Liver (tissue), 9 donors: Measurements from ENCODE around the gene SCLY. TPM values are rescaled to one million over a fixed set of nuclear protein-coding genes. Genes with fewer than 3 reads are reported as not detected.

ENCODE experiments used
- DNase-seq: peaks from one replicate; pipeline ENCODE4 v3.0.0-alpha.2; 2017; ENCODE audit warnings: low spot score
- H3K27ac ChIP-seq, 2 donors: one replicate each; pipeline ENCODE4 v1.7.0; 2013; ENCODE audit warnings: inconsistent platforms in 2 of 2, low read length in 2 of 2, control low read depth in 1 of 2, low read depth in 1 of 2, mild to moderate bottlenecking in 1 of 2
- H3K27me3 ChIP-seq, 4 donors: one replicate each; pipeline versions ENCODE4 v1.6.1 to v1.7.0; 2013; ENCODE audit warnings: low read length in 3 of 4, inconsistent platforms in 1 of 4, mild to moderate bottlenecking in 1 of 4, moderate library complexity in 1 of 4; ENCODE audit not compliant: control insufficient read depth in 4 of 4, insufficient read depth in 4 of 4
- H3K36me3 ChIP-seq, 4 donors: one replicate each; pipeline versions ENCODE4 v1.6.1 to v1.7.0; 2013; ENCODE audit warnings: low read length in 3 of 4, mild to moderate bottlenecking in 3 of 4, low read depth in 1 of 4, moderate library complexity in 1 of 4; ENCODE audit not compliant: control insufficient read depth in 4 of 4, insufficient read depth in 3 of 4
- H3K4me1 ChIP-seq, 4 donors: one replicate each; pipeline versions ENCODE4 v1.6.1 to v1.7.0; 2013; ENCODE audit warnings: low read length in 3 of 4, mild to moderate bottlenecking in 3 of 4, moderate library complexity in 1 of 4; ENCODE audit not compliant: control insufficient read depth in 4 of 4, insufficient read depth in 4 of 4
- H3K4me3 ChIP-seq, 3 donors: one replicate each; pipeline versions ENCODE4 v1.6.1 to v1.7.0; 2013; ENCODE audit warnings: low read length in 3 of 3, control low read depth in 1 of 3, low read depth in 1 of 3, mild to moderate bottlenecking in 1 of 3
- H3K9ac ChIP-seq, 2 donors: one replicate each; pipeline ENCODE4 v1.7.0; 2013; ENCODE audit warnings: low read length in 2 of 2, mild to moderate bottlenecking in 2 of 2, moderate library complexity in 2 of 2, control low read depth in 1 of 2, low read depth in 1 of 2
- H3K9me3 ChIP-seq, 4 donors: one replicate each; pipeline versions ENCODE4 v1.6.1 to v1.7.0; 2013; ENCODE audit warnings: low read length in 3 of 4; ENCODE audit not compliant: control insufficient read depth in 4 of 4
- CTCF ChIP-seq: fragments of 150-350 bp; IDR thresholded peaks from 2 replicates; pipeline ENCODE4 v1.5.1; 2017; ENCODE audit warnings: improper control_type of control experiment, low read depth, low read length; ENCODE audit not compliant: missing input control
- EGR1 ChIP-seq, 2 donors: IDR thresholded peaks; 2 replicates each; pipeline ENCODE4 v1.6.1; 2016 to 2018; ENCODE audit warnings: antibody characterized with exemption in 2 of 2, low read depth in 2 of 2
- FOXA2 ChIP-seq: IDR thresholded peaks from 2 replicates; pipeline ENCODE4 v1.6.1; 2016; ENCODE audit warnings: antibody characterized with exemption
- GABPA ChIP-seq, 2 donors: IDR thresholded peaks in 1 of 2; conservative IDR thresholded peaks in 1 of 2; 2 replicates each; pipeline ENCODE4 v1.6.1; 2016; ENCODE audit warnings: antibody characterized with exemption in 2 of 2, mild to moderate bottlenecking in 1 of 2, moderate library complexity in 1 of 2
- HNF4A ChIP-seq, 2 donors: conservative IDR thresholded peaks; 2 replicates each; pipeline ENCODE4 v1.6.1; 2016; ENCODE audit warnings: antibody characterized with exemption in 2 of 2, mild to moderate bottlenecking in 2 of 2
- JUND ChIP-seq, 2 donors: IDR thresholded peaks; 2 replicates each; pipeline ENCODE4 v1.6.1; 2016; ENCODE audit warnings: antibody characterized with exemption in 2 of 2
- NR2F2 ChIP-seq: IDR thresholded peaks from 2 replicates; pipeline ENCODE4 v1.6.1; 2016; ENCODE audit warnings: antibody characterized with exemption
- RAD21 ChIP-seq, 2 donors: IDR thresholded peaks; 2 replicates each; pipeline ENCODE4 v1.6.1; 2016; ENCODE audit warnings: antibody characterized with exemption in 2 of 2, mild to moderate bottlenecking in 2 of 2
- RXRA ChIP-seq, 2 donors: IDR thresholded peaks; 2 replicates each; pipeline ENCODE4 v1.6.1; 2017 to 2018; ENCODE audit warnings: antibody characterized with exemption in 2 of 2, mild to moderate bottlenecking in 1 of 2
- TAF1 ChIP-seq: conservative IDR thresholded peaks from 2 replicates; pipeline ENCODE4 v1.6.1; 2016; ENCODE audit warnings: antibody characterized with exemption, mild to moderate bottlenecking
- WGBS: extraction: QIAGEN DNeasy Blood & Tissue Kit; methylation state at CpG from one replicate; pipeline ENCODE4 v1.1.7; 2013; 5-methylcytosine and 5-hydroxymethylcytosine counted together
- polyA plus RNA-seq, 2 donors: library from polyadenylated mRNA; stranded (reverse) in 1 of 2; unstranded in 1 of 2; fragments of 200-250 nt in 1 of 2; fragments of >200 nt in 1 of 2; fragmentation: Nextera tagmentation in 1 of 2; extraction: Ambion mirVana in 1 of 2; gene quantifications; one replicate each; pipeline versions ENCODE4 v1.2.1 to v1.2.3, GENCODE V29; 2013 to 2015
- total RNA-seq, 2 donors: library from RNA; depleted of rRNA; stranded (reverse); fragments of >200 nt; gene quantifications; one replicate each; pipeline ENCODE4 v1.2.3, GENCODE V29; 2014
- TF ChIP-seq, protein P1 (sequence below): IDR thresholded peaks from 2 replicates; pipeline ENCODE4 v1.6.1; 2016; ENCODE audit warnings: antibody characterized with exemption, mild to moderate bottlenecking
- TF ChIP-seq, protein P2 (sequence below): IDR thresholded peaks from 2 replicates; pipeline ENCODE4 v1.6.1; 2016; ENCODE audit warnings: antibody characterized with exemption
- donor health status: healthy.
- donor health status: healthy.
- donor health status: healthy.
- donor health status: healthy.
- donor health status: healthy.

Gene SCLY
- total and polyA plus RNA-seq, 4 donors, result 21.6 to 39.2 (median 25.0) TPM

DNA sequence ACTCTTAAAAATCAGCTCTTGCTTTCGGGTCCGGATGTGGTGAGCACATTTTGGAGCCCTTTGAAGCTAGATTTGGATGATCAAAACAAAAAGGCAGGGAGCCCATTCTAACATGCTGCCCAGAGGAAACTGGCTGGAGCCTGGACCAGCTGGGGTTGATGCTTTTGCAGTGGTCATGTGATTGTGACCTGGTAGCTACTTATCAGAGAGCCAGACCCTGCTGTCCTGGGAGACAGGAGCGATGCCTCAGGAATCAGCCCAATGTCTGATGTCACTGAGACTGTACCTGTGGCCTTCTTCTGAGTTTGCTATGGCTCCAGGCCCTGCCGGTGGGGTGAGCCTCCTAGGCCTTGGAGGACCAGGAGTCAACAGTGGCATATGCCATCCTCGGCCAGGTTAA is 18.7 kb upstream of the SCLY start (continued):
- TF ChIP-seq, protein P1, sequence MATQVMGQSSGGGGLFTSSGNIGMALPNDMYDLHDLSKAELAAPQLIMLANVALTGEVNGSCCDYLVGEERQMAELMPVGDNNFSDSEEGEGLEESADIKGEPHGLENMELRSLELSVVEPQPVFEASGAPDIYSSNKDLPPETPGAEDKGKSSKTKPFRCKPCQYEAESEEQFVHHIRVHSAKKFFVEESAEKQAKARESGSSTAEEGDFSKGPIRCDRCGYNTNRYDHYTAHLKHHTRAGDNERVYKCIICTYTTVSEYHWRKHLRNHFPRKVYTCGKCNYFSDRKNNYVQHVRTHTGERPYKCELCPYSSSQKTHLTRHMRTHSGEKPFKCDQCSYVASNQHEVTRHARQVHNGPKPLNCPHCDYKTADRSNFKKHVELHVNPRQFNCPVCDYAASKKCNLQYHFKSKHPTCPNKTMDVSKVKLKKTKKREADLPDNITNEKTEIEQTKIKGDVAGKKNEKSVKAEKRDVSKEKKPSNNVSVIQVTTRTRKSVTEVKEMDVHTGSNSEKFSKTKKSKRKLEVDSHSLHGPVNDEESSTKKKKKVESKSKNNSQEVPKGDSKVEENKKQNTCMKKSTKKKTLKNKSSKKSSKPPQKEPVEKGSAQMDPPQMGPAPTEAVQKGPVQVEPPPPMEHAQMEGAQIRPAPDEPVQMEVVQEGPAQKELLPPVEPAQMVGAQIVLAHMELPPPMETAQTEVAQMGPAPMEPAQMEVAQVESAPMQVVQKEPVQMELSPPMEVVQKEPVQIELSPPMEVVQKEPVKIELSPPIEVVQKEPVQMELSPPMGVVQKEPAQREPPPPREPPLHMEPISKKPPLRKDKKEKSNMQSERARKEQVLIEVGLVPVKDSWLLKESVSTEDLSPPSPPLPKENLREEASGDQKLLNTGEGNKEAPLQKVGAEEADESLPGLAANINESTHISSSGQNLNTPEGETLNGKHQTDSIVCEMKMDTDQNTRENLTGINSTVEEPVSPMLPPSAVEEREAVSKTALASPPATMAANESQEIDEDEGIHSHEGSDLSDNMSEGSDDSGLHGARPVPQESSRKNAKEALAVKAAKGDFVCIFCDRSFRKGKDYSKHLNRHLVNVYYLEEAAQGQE, result no peak
- TF ChIP-seq, protein P2, sequence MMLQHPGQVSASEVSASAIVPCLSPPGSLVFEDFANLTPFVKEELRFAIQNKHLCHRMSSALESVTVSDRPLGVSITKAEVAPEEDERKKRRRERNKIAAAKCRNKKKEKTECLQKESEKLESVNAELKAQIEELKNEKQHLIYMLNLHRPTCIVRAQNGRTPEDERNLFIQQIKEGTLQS, result no peak
- TF ChIP-seq TAF1, result no peak

- TF ChIP-seq EGR1 (IDR thresholded peaks at IDR 0.05; ENCODE audit: low read depth in 2 of 2) (no peak), RAD21 (IDR thresholded peaks at IDR 0.05) (no peak)
- TF ChIP-seq, protein P1, result no peak
- WGBS, result 87% methylated on average over 6 of the region's 6 CpGs
- H3K36me3 ChIP-seq, result peaks cover 9 to 31% (median 14%) of the 10 kb centered on the region in 4 donors
- no peak for DNase-seq
- H3K4me1 ChIP-seq, result no peaks in the 10 kb centered on the region
- H3K27ac ChIP-seq, result no peak overlapping the region
- H3K27me3 ChIP-seq, result no peaks in the 10 kb centered on the region
- H3K9me3 ChIP-seq, result no peaks in the 10 kb centered on the region
- no peak overlapping the region for H3K9ac ChIP-seq
- no peak overlapping the region for H3K4me3 ChIP-seq
These were observed 17.8 kb upstream of the SCLY start for GRCh38 chr2:238042849-238043584.

DNA sequence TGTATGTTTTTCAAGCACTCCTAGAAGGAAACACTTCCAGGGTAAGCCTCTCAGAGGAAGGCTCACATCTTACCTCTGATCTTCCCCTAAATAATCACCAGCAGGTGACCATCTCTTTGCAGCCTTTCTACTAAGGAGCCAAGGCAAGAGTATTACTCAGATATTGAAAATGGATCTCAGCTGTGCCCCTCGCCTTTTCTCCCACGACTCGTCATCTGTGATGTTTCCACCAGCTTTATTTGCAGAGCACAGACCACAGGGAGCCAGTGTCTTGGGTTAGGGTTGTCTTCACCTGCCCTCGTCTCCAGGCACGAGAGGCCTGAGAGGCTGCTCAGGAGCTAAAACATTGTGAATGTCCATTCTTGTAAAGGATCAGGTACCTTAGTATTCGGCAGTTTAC is 16.9 kb upstream of the SCLY start:
- H3K36me3 ChIP-seq, result peaks cover 6 to 25% (median 11%) of the 10 kb centered on the region in 4 donors
- no peak for DNase-seq
- H3K4me3 ChIP-seq, result no peak overlapping the region
- WGBS, result 98% methylated on average over 6 of the region's 6 CpGs
- H3K9me3 ChIP-seq, result no peaks in the 10 kb centered on the region
- TF ChIP-seq HNF4A (conservative IDR thresholded peaks at IDR 0.05) (no peak), CTCF (no peak), JUND (IDR thresholded peaks at IDR 0.05) (no peak), TAF1 (no peak), FOXA2 (no peak), NR2F2 (no peak), GABPA (IDR thresholded peaks at IDR 0.05 in 1 of 2, conservative IDR thresholded peaks at IDR 0.05 in 1 of 2) (no peak), RXRA (IDR thresholded peaks at IDR 0.05) (no peak), RAD21 (IDR thresholded peaks at IDR 0.05) (no peak), EGR1 (IDR thresholded peaks at IDR 0.05; ENCODE audit: low read depth in 2 of 2) (no peak)
- TF ChIP-seq, protein P1, result no peak
- TF ChIP-seq, protein P2, result no peak
- no peaks in the 10 kb centered on the region for H3K27me3 ChIP-seq
- no peak overlapping the region for H3K9ac ChIP-seq
- no peak overlapping the region for H3K27ac ChIP-seq
- H3K4me1 ChIP-seq, result peaks cover 0 to 2% (median 0%) of the 10 kb centered on the region in 4 donors
